GM20431 (cell line): Measurements from ENCODE around the gene TMEM132A.
"Not testable (repeated sequence)": the region's sequence is repeated elsewhere in the genome, so short reads cannot be mapped to it uniquely, and the experiment has no call there.

Source experiments
- in situ Hi-C: fragments of 300-500 bp; cut with MseI, MboI; formaldehyde crosslinking; loops from one replicate; pipeline ENCODE4 v1.15.0; 2020; ENCODE audit warnings: low sequenced_read_pairs; ENCODE audit not compliant: unreplicated experiment

The TMEM132A gene

GRCh38 chr11:60900673-60901404, 23.4 kb upstream of the TMEM132A start:
- in situ Hi-C loops: no loop called here

GRCh38 chr11:60902625-60903024, 21.6 kb upstream of the TMEM132A start:
- in situ Hi-C loops: no loop called here

- in situ Hi-C loops: no loop called here
These were observed 19.2 kb upstream of the TMEM132A start for GRCh38 chr11:60905047-60905446.

GRCh38 chr11:60905551-60906113, 18.6 kb upstream of the TMEM132A start:
- in situ Hi-C loops: no loop called here

- in situ Hi-C loops: no loop called here
These were observed 17.9 kb upstream of the TMEM132A start, which contains the start of gene PRPF19 for GRCh38 chr11:60906132-60906972. Gene PRPF19, minus strand, starts transcription at chr11:60906585. Its CDS starts 203 bp downstream, at chr11:60906382.

- in situ Hi-C loops: no loop called here
These were observed 15.5 kb upstream of the TMEM132A start for GRCh38 chr11:60908803-60909202.

GRCh38 chr11:60909680-60910280, 14.5 kb upstream of the TMEM132A start:
- in situ Hi-C loops: not testable (repeated sequence)

GRCh38 chr11:60910281-60910687, 14.0 kb upstream of the TMEM132A start:
- in situ Hi-C loops: no loop called here

GRCh38 chr11:60910711-60911380, 13.4 kb upstream of the TMEM132A start:
- in situ Hi-C loops: no loop called here

GRCh38 chr11:60912223-60912850, 11.9 kb upstream of the TMEM132A start:
- in situ Hi-C loops: no loop called here

GRCh38 chr11:60912851-60913528, 11.3 kb upstream of the TMEM132A start:
- in situ Hi-C loops: no loop called here

GRCh38 chr11:60913793-60914632, 10.2 kb upstream of the TMEM132A start, which contains the start of gene TMEM109:
Gene TMEM109, plus strand, starts transcription at chr11:60914158. Its CDS starts 5,536 bp downstream, at chr11:60919694.
- in situ Hi-C loops: no loop called here

GRCh38 chr11:60914633-60915247, 9.5 kb upstream of the TMEM132A start:
- in situ Hi-C loops: no loop called here

GRCh38 chr11:60915248-60915914, 8.9 kb upstream of the TMEM132A start:
- in situ Hi-C loops: no loop called here

- in situ Hi-C loops: no loop called here
These were observed 7.5 kb upstream of the TMEM132A start for GRCh38 chr11:60916669-60917206.

- in situ Hi-C loops: no loop called here
These were observed 7.0 kb upstream of the TMEM132A start for GRCh38 chr11:60917267-60917666.
